OCI-LY3 (cell line): Measurements from ENCODE around the gene WDR11.

Source experiments
- CTCF ChIP-seq: fragments of 200-600, 300-600 bp; sonication (generic); IDR thresholded peaks from 2 replicates; pipeline ENCODE4 v1.5.1; 2014; ENCODE audit warnings: antibody characterized with exemption, low read length, low read depth
- EZH2phosphoT487 ChIP-seq: fragments of 200-600 bp; shearing (Covaris generic); IDR thresholded peaks from 2 replicates; pipeline ENCODE4 v1.6.1; 2018; ENCODE audit warnings: antibody characterized with exemption, mixed run types, low read depth

GRCh38 chr10:120850911-120851865, at the start of gene WDR11:
- TF ChIP-seq CTCF (no peak), EZH2phosphoT487 (no peak)
